GM19468 (cell line): ENCODE results near the gene ZNF385C.
"Not testable (repeated sequence)": the region's sequence is repeated elsewhere in the genome, so short reads cannot be mapped to it uniquely, and the experiment has no call there.

Experiments used
- ATAC-seq: cut with Tn5 transposase; IDR thresholded peaks from one replicate; pipeline ENCODE4 v1.9.1; 2021; ENCODE audit warnings: mild to moderate bottlenecking, moderate library complexity, moderate number of reproducible peaks; ENCODE audit not compliant: unreplicated experiment; ENCODE audit errors: extremely low read depth

ZNF385C gene

GRCh38 chr17:42027590-42027889 is 70.7 kb downstream of the ZNF385C start:
- ATAC-seq = no peak

DNA sequence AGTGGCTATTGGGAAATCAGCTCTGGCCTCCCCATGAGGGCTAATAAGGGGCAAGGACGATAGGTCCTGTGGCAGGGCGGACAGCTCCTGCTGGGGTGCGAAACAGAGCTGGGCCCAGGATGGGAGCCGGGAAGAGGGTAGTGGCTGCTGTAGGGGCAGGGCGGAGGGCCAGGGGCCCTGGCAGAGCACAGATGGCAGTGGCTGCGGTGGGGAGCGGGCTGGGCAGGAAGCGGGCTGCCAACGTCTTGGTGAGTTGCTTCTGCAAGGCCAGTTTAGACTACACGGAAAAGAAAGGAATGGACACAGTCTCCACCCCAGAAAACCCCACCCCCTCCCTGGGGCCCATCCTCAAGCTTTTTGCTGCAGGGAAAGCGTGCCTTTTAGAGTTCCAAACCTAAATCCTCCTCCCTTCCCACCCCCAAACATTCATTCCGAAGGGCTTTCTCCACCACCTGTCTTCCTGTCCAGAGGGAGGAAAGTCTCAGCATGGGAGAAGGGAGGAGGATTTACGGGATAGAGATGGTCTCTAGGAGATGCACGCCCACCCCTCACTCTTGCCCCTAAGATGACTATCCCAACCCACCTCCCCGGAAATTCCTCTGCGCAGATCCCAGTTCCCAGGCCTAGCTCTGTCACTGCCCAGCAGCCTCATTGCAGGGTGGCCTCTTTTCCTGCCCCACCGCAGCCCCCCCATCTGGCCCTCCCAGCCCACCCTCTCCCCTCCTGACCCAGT is 71.2 kb downstream of the ZNF385C start:
- no peak for ATAC-seq

DNA sequence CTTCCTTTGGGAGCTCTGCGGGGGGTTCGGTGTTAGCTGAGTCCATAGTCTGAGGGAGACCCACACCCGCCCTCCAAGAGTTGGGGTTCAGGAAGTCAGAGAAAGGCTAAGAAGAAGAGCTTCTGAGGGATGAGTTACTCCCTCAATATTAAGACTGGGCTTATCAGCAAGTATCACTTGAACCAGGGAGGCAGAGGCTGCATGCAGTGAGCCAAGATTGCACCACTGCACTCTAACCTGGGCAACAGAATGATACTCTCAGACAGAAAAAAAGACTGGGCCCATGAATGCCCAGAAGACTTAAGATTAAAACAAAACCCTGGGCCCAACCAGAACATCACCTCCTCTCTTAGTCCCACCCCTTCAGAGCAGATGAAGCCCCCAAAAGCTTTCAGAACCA is 72.3 kb downstream of the ZNF385C start:
- ATAC-seq = no peak

DNA sequence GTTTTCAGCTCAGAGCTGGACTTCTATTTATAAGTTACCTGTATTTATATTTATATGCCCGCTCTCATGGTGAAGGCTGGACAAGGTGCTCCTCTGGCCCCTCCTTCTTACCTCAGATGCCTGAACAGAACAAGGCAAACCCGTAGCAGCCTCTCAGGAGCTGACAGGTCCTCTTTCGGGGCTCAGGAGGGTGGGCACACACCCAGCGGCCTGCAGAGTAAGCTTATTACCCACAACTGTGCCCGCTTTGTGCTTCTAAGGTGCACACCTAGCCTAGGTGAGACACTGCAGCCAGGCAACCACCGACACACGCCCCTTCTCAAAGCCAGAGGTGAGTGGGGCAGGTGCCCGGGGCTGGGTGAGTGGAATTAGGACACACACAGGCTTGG is 73.1 kb downstream of the ZNF385C start:
- ATAC-seq = no peak

DNA sequence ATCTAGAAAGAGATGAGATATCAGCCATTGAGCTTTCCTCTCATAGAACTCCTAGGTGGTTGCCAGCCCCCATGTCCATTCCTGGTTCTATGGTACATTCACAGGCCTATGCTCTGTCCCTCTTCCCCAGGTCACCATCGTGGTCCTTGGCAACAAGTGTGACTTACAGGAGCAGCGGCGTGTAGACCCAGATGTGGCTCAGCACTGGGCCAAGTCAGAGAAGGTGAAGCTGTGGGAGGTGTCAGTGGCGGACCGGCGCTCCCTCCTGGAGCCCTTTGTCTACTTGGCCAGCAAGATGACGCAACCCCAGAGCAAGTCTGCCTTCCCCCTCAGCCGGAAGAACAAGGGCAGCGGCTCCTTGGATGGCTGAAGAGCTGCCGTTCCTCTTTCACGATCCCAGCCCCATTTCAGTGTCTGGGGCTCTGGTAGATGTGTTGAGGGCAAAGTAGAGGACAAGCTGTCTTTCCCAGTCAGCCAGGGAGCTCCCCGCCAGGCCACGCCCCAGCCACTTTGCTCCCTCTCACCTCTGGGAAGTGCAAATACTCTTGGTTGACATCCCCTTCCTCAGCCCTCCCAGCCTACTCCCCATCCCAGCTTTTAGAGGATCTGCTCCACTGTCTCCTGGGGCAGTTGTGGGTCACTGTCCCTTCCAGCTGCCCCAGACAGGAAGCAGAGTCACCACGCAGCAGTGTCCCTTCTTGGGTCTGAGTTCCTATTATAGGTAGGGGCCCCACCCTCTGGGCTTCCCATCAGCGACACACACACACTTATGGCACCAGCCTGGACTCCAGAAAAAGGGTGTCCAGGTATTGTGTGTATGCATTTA is 74.5 kb downstream of the ZNF385C start:
- no peak for ATAC-seq

- ATAC-seq = not testable (repeated sequence)
These were observed 77.4 kb downstream of the ZNF385C start for GRCh38 chr17:42020845-42021244.

GRCh38 chr17:42019509-42020404 is 78.5 kb downstream of the ZNF385C start, which contains the start of gene NKIRAS2:
TSS of gene NKIRAS2 (plus strand) at chr17:42020090. CDS start at chr17:42021578, 1,488 bp downstream.
- ATAC-seq = no peak

DNA sequence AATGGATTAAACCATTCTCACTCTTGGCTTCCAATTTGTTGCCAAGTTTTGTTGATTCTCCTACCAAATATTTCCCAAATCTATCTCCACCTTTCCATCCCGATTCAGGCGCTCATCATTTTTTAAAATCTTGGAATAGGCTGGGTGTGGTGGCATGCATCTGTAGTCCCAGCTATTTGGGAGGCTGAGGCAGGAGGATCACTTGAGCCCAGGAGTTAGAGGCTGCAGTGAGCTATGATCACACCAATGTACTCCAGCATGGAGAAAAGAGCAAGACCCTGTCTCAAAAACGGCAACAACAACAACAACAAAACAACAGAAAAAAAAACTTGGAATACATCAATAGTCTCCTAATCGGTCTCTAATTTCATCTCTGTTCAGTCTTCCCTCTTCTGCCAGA is 79.3 kb downstream of the ZNF385C start:
- ATAC-seq = no peak

- no peak for ATAC-seq
These were observed 79.9 kb downstream of the ZNF385C start for GRCh38 chr17:42018339-42018738.

DNA sequence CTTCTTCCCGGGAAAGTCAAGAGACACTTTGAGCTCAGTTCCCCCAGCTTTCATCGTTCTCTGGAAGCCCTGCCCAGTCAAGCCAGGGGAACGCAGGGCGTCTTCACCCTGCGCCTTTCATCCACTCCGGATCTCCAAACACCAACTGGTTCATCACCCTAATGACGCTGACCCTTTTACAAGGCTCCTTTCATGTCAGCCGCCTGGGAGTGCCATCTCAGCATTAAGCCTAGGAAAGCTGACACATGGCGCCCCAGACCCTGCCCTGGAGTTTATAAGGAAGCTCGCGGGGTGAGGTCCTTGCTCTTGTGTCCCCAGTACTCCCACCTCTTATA is 80.4 kb downstream of the ZNF385C start:
- no peak for ATAC-seq

GRCh38 chr17:42016941-42017865 is 81.1 kb downstream of the ZNF385C start, which contains the start of gene DNAJC7:
TSS of gene DNAJC7 (minus strand) at chr17:42017439. CDS start at chr17:42017416, 23 bp downstream.
- ATAC-seq = peak; percentile 58

GRCh38 chr17:42016411-42016831 is 81.9 kb downstream of the ZNF385C start:
- ATAC-seq = no peak

DNA sequence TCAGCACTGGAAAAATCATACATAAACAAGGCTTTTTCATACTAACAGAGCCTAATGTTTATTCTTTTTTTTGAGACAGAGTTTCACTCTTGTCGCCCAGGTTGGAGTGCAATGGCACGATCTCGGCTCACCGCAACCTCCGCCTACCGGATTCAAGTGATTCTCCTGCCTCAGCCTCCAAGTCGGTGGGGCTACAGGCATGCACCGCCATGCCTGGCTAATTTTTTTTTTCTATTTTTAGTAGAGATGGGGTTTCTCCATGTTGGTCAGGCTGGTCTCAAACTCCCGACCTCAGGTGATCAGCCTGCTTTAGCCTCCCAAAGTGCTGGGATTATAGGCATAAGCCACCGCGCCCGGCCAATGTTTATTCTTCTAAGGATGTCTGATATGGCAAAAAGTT is 84.5 kb downstream of the ZNF385C start:
- ATAC-seq = not testable (repeated sequence)

GRCh38 chr17:42012363-42012762 is 85.9 kb downstream of the ZNF385C start:
- not testable (repeated sequence) for ATAC-seq

DNA sequence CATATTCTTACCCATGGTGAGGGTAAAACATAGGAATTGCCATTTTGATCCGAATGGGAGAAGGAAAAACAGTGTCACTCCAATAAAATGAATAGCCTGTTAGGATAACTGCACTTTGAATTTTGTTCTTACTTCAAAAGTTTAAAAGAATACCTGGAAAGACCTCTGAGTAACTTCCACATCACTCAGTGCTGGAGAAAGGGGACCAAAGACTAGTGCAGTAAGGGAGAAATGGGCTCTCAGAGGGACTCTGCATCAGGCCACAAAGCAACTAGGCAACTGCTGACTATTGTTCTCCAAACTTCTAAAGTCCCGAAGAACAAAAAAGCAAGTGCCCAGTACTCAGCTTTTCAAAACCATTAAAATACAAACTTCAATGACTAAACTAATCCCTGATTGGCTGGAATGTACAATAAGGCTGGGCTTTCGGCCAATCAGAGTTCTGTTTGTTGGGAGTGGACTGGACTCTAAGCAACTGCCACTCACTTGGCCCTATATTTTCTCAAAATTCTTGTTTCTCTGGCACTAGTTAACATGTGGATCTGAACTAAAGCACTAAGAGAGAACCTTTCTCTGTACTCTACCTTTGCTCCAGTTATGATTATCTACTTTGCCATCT is 87.3 kb downstream of the ZNF385C start:
- no peak for ATAC-seq

DNA sequence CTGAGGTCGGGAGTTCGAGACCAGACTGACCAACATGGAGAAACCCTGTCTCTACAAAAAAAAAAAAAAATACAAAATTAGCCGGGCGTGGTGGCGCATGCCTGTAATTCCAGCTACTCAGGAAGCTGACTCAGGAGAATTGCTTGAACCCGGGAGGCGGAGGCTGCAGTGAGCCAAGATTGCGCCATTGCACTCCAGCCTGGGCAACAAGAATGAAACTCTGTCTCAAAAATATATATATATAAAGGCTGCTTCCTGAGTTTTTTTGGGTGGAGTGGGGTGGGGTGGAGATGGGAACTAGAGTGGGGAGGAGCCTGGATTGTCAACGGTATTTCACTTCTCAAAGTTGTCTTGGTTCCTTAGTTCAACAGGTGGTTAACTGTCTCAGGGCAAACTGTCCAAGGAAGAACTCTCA is 88.0 kb downstream of the ZNF385C start:
- ATAC-seq = not testable (repeated sequence)

GRCh38 chr17:42009170-42009569 is 89.1 kb downstream of the ZNF385C start:
- ATAC-seq = no peak

- ATAC-seq = no peak
These were observed 93.1 kb downstream of the ZNF385C start for GRCh38 chr17:42005166-42005565.

- no peak for ATAC-seq
These were observed 95.4 kb downstream of the ZNF385C start for GRCh38 chr17:42002792-42003301.
